Activated naive CD4-positive, alpha-beta T cell treated with anti-CD3 and anti-CD28 coated beads for 36 hours (primary cell): Measurements from ENCODE around the gene SLC35F3. TPM values are rescaled to one million over a fixed set of nuclear protein-coding genes. Genes with fewer than 3 reads are reported as not detected.
"Not testable (repeated sequence)": the region's sequence is repeated elsewhere in the genome, so short reads cannot be mapped to it uniquely, and the experiment has no call there.

ENCODE experiments used
- CTCF ChIA-PET: fragments of 350-600 bp; sonication (Branson Sonifier 250); formaldehyde crosslinking; loops from one replicate; lab custom pipeline; 2021; ENCODE audit warnings: antibody characterized with exemption; lab: Charles Lee
- DNase-seq: peaks from one replicate; pipeline ENCODE4 v3.0.0-alpha.2; 2020
- H3K27ac Mint-ChIP-seq: one replicate; pipeline ENCODE4 v1.8.0; 2021; ENCODE audit warnings: mild to moderate bottlenecking, mixed read lengths
- H3K27me3 Mint-ChIP-seq: one replicate; pipeline ENCODE4 v1.8.0; 2021; ENCODE audit warnings: low read depth, mixed read lengths
- H3K36me3 Mint-ChIP-seq: one replicate; pipeline ENCODE4 v1.8.0; 2021; ENCODE audit warnings: low read depth, mixed read lengths
- H3K4me1 Mint-ChIP-seq: one replicate; pipeline ENCODE4 v1.8.0; 2021; ENCODE audit warnings: low read depth, mixed read lengths
- H3K4me3 Mint-ChIP-seq: one replicate; pipeline ENCODE4 v1.8.0; 2021; ENCODE audit warnings: mild to moderate bottlenecking, moderate library complexity, mixed read lengths
- H3K9me3 Mint-ChIP-seq: one replicate; pipeline ENCODE4 v1.8.0; 2021; ENCODE audit warnings: mixed read lengths
- intact Hi-C: fragments of 100-400 bp; cut with micrococcal nuclease; formaldehyde crosslinking; loops from one replicate; pipeline ENCODE4 v1.15.1; 2023
- total RNA-seq, 2 experiments: library from RNA; stranded (reverse); gene quantifications; one replicate each; pipeline ENCODE4 v1.2.3, GENCODE V29; 2021

SLC35F3 gene
- total RNA-seq, 2 experiments from 2014 or later: not detected

DNA sequence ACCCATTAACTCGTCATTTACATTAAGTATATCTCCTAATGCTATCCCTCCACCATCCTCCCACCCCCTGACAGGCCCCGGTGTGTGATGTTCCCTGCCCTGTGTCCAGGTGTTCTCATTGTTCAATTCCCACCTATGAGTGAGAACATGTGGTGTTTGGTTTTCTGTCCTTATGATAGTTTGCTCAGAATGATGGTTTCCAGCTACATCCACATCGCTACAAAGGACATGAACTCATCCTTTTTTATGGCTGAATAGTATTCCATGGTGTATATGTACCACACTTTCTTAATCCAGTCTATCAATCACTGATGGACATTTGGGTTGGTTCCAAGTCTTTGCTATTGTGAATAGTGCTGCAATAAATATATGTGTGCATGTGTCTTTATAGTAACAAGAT is 217.2 kb downstream of the SLC35F3 start:
- CTCF ChIA-PET, H3K4me3 Mint-ChIP-seq, H3K4me1 Mint-ChIP-seq, H3K36me3 Mint-ChIP-seq, H3K27ac Mint-ChIP-seq, intact Hi-C loops, H3K9me3 Mint-ChIP-seq, DNase-seq: not testable (repeated sequence)
- peaks cover 24% of the 10 kb centered on the region for H3K27me3 Mint-ChIP-seq

DNA sequence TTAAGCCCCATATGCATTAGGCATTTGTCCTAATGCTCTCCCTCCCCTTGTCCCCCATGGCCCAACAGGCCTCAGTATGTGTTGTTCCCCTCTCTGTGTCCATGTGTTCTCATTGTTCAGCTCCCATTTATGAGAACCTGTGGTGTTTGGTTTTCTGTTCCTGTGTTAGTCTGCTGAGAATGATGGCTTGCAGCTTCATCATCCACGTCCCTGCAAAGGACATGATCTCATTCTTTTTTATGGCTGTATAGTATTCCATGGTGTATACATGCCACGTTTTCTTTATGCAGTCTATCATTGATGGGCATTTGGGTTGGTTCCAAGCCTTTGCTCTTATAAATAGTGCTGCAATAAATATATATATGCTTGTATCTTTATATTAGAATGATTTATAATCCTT is 218.1 kb downstream of the SLC35F3 start:
- peaks cover 27% of the 10 kb centered on the region for H3K27me3 Mint-ChIP-seq
- H3K36me3 Mint-ChIP-seq, H3K9me3 Mint-ChIP-seq, DNase-seq, H3K4me3 Mint-ChIP-seq, intact Hi-C loops, CTCF ChIA-PET, H3K4me1 Mint-ChIP-seq, H3K27ac Mint-ChIP-seq: not testable (repeated sequence)

DNA sequence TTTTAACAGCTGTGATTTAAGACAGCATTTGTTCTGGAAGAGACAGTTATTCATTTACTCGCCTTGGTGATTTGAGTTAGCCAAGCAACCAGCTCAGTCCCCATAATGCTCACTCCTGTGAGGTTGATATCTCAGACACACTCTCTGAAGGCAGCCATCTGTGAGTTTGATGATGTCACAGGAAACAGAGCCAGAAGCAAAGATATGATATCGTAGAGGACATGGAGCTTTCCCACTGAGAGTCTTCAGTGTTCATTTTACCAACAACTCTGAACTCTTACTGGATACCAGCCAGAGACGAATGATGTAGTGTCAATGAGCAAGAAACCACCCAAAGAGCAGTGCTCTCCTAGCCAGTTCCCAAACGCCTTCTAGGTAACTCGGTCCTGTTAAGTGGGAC is 219.4 kb downstream of the SLC35F3 start:
- intact Hi-C loops: no loop called here
- H3K4me3 Mint-ChIP-seq: no peak overlapping the region
- H3K27ac Mint-ChIP-seq: no peak overlapping the region
- peaks cover 27% of the 10 kb centered on the region for H3K27me3 Mint-ChIP-seq
- no peaks in the 10 kb centered on the region for H3K4me1 Mint-ChIP-seq
- H3K36me3 Mint-ChIP-seq: no peaks in the 10 kb centered on the region
- CTCF ChIA-PET: interaction anchor here (1.4 to 5.4 kb wide), 3 partner anchors 8 to 187 kb away, joined by 3 to 29 read pairs (median 21); no protein-coding TSS in a partner anchor
- DNase-seq: no peak
- no peaks in the 10 kb centered on the region for H3K9me3 Mint-ChIP-seq

DNA sequence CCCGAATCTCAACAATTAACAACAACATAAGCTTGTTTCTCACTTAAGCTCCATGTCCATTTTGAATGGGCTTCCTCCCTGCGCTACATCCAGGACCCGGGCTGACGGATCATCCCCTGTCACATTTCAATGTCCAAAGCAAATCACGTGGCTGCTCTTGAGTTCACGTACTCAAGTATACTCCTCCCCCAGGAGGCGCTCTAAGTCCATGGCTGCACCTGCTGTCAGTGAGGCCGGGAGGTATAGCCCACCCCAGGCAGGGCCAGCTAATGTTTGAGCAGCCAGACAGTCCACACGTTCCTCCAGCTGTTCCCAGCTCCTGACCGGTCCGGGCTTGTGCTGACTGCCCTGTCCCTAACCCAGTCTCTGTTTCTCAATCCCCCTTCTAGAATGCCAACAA is 220.8 kb downstream of the SLC35F3 start:
- intact Hi-C loops: no loop called here
- Mint-ChIP-seq H3K9me3 (no peaks in the 10 kb centered on the region), H3K27me3 (peaks cover 29% of the 10 kb centered on the region), H3K36me3 (no peaks in the 10 kb centered on the region), H3K27ac (no peak overlapping the region), H3K4me3 (no peak overlapping the region), H3K4me1 (no peaks in the 10 kb centered on the region)
- CTCF ChIA-PET: interaction anchor here (0.6 to 5.4 kb wide), 11 partner anchors 10 to 400 kb away, joined by 3 to 29 read pairs (median 5); no protein-coding TSS in a partner anchor
- DNase-seq: peak; percentile 57

DNA sequence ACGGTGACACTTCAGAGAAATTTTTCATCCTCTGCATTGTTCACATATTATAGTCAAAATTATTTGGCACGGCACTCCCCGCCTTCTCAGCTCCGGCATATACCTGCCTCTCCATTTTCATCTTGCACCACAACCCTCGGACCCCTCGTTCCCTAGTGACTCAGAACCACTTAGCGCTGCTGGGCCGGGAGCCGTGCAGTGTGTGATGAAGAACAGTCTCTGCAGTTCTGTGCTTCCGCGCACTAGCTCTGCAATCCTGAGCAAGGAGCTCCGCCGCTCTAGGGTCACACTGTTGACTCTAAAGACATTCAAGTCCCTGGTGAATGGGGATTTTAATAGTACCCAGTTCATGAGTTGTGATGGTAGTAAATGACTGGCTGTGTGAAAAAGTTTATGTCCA is 221.2 kb downstream of the SLC35F3 start:
- Mint-ChIP-seq H3K27me3 (peaks cover 29% of the 10 kb centered on the region), H3K4me1 (no peaks in the 10 kb centered on the region), H3K4me3 (no peak overlapping the region), H3K36me3 (no peaks in the 10 kb centered on the region), H3K27ac (no peak overlapping the region), H3K9me3 (no peaks in the 10 kb centered on the region)
- intact Hi-C loops: no loop called here
- CTCF ChIA-PET: interaction anchor here (1.0 to 5.4 kb wide), 8 partner anchors 10 to 202 kb away, joined by 3 to 29 read pairs (median 7); no protein-coding TSS in a partner anchor
- DNase-seq: no peak

DNA sequence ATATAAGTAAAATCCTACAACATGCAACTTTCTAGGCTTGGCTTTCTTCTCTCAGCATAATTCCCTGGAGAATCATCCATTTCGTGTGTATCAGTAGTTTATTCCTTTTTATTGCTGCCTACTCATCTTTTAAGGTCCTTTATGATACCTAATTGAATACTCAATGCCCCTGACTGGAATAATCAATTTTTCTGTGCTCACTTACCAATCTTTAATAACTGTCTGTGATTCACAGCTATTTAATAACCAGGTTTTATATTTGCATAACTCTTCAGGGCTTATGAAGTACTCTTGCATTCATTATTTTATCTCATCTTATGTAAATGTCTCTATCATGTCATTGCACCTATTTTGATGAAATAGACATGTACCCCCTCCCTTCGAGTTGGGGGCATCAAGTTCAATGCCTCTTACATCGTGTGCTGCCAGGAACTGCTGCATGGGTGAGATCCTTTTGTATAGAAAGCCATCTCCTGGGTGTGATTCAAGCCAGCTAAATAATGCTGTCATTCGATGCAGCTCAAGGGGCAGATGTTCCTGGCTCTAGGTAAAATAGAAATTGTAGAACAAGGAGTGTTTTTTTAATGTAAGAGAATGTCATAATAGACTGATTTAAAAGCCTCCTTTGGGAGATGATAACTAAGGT is 222.7 kb downstream of the SLC35F3 start:
- Mint-ChIP-seq H3K4me3 (no peak overlapping the region), H3K27me3 (peaks cover 29% of the 10 kb centered on the region), H3K4me1 (no peaks in the 10 kb centered on the region), H3K9me3 (no peaks in the 10 kb centered on the region), H3K36me3 (no peaks in the 10 kb centered on the region), H3K27ac (no peak overlapping the region)
- CTCF ChIA-PET: interaction anchor here (2.1 to 5.4 kb wide), 2 partner anchors 86 to 184 kb away, joined by 5 to 29 read pairs; no protein-coding TSS in a partner anchor
- no peak for DNase-seq
- intact Hi-C loops: no loop called here

DNA sequence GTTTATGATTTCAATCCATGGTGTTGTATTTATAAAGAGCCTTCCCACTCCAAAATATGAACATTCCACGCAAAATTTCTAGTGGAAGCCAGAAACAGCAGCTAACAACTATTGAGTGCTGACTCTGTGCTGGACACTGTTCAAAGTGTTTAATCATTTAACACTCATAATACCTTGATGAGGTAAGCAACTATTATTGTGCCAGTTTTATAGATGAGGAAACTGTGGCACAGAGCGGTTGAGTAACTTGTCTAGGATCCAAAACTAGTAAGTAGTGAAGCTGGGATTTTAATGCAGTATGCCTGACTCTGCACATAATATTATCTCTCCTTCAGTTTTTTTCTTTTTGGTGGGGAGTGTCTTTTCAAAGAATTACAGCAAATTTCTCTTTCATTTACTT is 228.3 kb downstream of the SLC35F3 start:
- H3K27ac Mint-ChIP-seq: no peak overlapping the region
- peaks cover 2% of the 10 kb centered on the region for H3K27me3 Mint-ChIP-seq
- DNase-seq: no peak
- H3K36me3 Mint-ChIP-seq: no peaks in the 10 kb centered on the region
- H3K4me1 Mint-ChIP-seq: no peaks in the 10 kb centered on the region
- H3K4me3 Mint-ChIP-seq: no peak overlapping the region
- intact Hi-C loops: no loop called here
- H3K9me3 Mint-ChIP-seq: no peaks in the 10 kb centered on the region
- CTCF ChIA-PET: interaction anchor here (2.6 kb wide), 1 partner anchor 80 kb away, joined by 8 read pairs; no protein-coding TSS in a partner anchor

DNA sequence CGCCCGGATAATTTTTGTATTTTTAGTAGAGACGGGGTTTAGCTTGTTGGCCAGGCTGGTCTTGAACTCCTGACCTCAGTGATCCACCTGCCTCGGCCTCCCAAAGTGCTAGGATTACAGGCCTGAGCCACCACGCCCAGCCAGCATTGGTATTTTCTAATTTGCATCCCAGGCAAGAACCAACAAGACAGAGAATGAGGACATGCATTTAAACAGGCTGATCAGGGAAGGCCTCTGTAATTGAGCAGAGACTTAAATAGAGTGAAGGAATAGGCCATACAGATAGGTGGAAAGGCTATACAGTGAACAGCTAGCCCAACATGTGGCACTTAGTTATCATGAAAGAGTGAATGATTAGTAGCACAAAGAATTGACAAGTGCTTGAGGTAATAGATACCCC is 230.4 kb downstream of the SLC35F3 start:
- no peak for DNase-seq
- no peaks in the 10 kb centered on the region for H3K4me1 Mint-ChIP-seq
- no peak overlapping the region for H3K27ac Mint-ChIP-seq
- no peaks in the 10 kb centered on the region for H3K36me3 Mint-ChIP-seq
- H3K9me3 Mint-ChIP-seq: no peaks in the 10 kb centered on the region
- no peaks in the 10 kb centered on the region for H3K27me3 Mint-ChIP-seq
- intact Hi-C loops: no loop called here
- CTCF ChIA-PET: interaction anchor here (2.6 kb wide), 1 partner anchor 78 kb away, joined by 8 read pairs; no protein-coding TSS in a partner anchor
- no peak overlapping the region for H3K4me3 Mint-ChIP-seq

DNA sequence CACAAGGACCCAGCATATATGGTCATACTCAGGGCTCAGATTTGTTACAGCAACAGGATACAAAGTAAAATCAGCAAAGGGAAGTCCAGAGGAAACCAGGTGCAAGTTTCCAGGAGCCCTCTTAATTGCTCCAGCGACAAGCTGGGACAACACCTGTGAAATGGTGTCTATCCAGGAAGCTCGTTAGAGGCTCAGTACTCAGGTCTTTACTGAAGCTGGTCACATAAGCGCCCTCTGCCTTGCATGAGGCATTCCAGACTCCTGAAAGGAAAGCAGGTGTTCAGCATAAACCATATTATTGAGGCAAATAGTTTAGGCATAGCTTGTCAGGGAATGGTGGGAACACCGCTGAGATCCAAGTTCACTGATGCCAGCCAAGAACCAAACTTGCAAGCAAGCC is 231.0 kb downstream of the SLC35F3 start:
- H3K9me3 Mint-ChIP-seq: no peaks in the 10 kb centered on the region
- no peak for DNase-seq
- intact Hi-C loops: no loop called here
- no peaks in the 10 kb centered on the region for H3K4me1 Mint-ChIP-seq
- H3K27ac Mint-ChIP-seq: no peak overlapping the region
- no peaks in the 10 kb centered on the region for H3K27me3 Mint-ChIP-seq
- no peak overlapping the region for H3K4me3 Mint-ChIP-seq
- H3K36me3 Mint-ChIP-seq: no peaks in the 10 kb centered on the region
- CTCF ChIA-PET: no interaction called here

DNA sequence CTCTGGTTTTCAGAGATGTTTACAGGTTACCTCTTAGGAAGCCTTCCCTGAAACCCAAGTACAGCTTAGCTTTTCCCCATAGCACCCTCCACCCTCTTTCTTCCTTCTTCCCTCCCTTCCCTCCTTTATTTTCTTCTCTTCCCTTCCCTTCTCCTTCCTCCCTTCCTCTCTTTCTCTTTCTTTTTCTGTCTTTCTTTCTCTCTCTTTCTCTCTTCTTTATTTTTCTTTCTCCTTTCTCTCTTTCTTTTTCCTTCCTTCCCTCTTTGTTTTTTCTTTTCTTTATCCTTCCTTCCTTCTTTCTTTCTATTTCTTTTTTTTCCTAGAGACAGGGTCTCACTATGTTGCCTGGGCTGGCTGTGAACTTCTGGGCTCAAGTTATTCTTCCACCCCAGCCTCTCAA is 231.6 kb downstream of the SLC35F3 start:
- CTCF ChIA-PET: no interaction called here
- no peaks in the 10 kb centered on the region for H3K27me3 Mint-ChIP-seq
- no peaks in the 10 kb centered on the region for H3K36me3 Mint-ChIP-seq
- H3K4me3 Mint-ChIP-seq: no peak overlapping the region
- no peaks in the 10 kb centered on the region for H3K9me3 Mint-ChIP-seq
- no peak for DNase-seq
- no peak overlapping the region for H3K27ac Mint-ChIP-seq
- H3K4me1 Mint-ChIP-seq: no peaks in the 10 kb centered on the region
- intact Hi-C loops: no loop called here

DNA sequence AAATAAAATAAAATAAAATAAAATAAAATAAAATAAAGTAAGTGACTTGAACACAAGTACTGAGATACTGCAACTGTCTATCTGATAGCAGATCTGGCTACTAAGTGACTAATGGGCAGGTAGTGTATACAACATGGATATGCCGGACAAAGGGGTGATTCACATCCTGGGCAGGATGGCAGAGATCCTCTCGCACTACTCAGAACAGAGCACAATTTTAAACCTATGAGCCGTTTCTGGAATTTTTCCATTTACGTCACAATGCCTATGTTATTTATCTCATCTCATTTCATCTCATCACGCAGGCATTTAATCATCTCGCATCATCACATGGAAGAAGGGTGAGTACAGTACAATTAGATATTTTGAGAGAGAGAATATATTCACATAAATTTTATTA is 235.5 kb downstream of the SLC35F3 start:
- CTCF ChIA-PET: no interaction called here
- no peaks in the 10 kb centered on the region for H3K27me3 Mint-ChIP-seq

DNA sequence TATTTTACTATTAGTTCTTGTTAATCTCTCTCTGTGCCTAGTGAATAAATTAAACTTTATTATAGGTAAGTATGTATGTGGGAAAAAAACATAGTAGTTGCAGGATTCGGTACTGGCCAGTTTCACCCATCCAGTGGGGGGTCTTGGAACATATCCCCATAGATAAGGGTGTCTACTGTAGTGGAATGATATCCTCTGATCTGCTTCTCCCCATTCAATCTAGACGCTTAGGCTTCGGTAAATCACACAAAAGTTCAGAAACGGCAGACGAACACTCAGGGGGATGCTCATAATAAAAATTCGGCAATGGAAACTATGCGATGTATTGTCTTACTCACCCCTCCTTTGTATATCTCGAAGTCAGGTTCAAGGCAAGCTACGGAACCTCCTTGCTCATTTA is 235.9 kb downstream of the SLC35F3 start:
- Mint-ChIP-seq H3K4me1 (no peaks in the 10 kb centered on the region), H3K27ac (no peak overlapping the region), H3K27me3 (no peaks in the 10 kb centered on the region), H3K9me3 (no peaks in the 10 kb centered on the region), H3K36me3 (no peaks in the 10 kb centered on the region), H3K4me3 (no peak overlapping the region)
- intact Hi-C loops: no loop called here
- no peak for DNase-seq
- CTCF ChIA-PET: no interaction called here

More for the DNA sequence above, 235.5 kb downstream of the SLC35F3 start:
- no peak overlapping the region for H3K27ac Mint-ChIP-seq
- H3K4me3 Mint-ChIP-seq: no peak overlapping the region
- no peaks in the 10 kb centered on the region for H3K36me3 Mint-ChIP-seq
- DNase-seq: no peak
- H3K4me1 Mint-ChIP-seq: no peaks in the 10 kb centered on the region
- intact Hi-C loops: no loop called here
- no peaks in the 10 kb centered on the region for H3K9me3 Mint-ChIP-seq

DNA sequence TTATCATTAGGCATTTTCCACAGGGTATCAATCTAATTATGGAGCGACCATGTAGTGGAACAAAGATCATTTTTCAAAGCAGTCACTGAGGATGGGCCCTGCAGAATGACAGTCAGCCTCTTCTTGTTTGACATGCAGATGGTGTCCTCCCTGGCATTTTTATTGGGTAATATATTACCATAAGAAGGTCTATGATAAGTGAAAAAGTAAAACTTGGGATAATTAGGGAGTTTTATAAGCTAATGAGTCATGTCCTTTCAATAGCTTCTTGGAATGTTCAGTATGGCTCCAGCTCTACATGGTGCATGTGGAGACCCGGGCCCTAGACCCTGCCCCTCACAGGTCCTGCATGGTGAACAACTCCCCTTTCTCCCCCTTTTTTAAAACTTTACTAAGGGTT is 236.5 kb downstream of the SLC35F3 start:
- intact Hi-C loops: no loop called here
- CTCF ChIA-PET: no interaction called here

More for the DNA sequence above, 236.5 kb downstream of the SLC35F3 start:
- no peak overlapping the region for H3K4me3 Mint-ChIP-seq
- no peak for DNase-seq
- H3K27me3 Mint-ChIP-seq: peaks cover under 1% of the 10 kb centered on the region
- no peak overlapping the region for H3K27ac Mint-ChIP-seq
- no peaks in the 10 kb centered on the region for H3K9me3 Mint-ChIP-seq
- H3K36me3 Mint-ChIP-seq: no peaks in the 10 kb centered on the region
- no peaks in the 10 kb centered on the region for H3K4me1 Mint-ChIP-seq
